Heart left ventricle (tissue), 16 donors: Measurements from ENCODE around the gene RBM38. TPM values are rescaled to one million over a fixed set of nuclear protein-coding genes. Genes with fewer than 3 reads are reported as not detected.
"Not testable (repeated sequence)": the region's sequence is repeated elsewhere in the genome, so short reads cannot be mapped to it uniquely, and the experiment has no call there.

Experiments used
- ATAC-seq, 4 donors: fragments of 200-7000 bp; cut with Tn5 transposase; one replicate each; pipeline ENCODE4 v1.9.1; 2020 to 2022; ENCODE audit warnings: moderate library complexity in 4 of 4, mild to moderate bottlenecking in 3 of 4, moderate number of reproducible peaks in 1 of 4
- DNase-seq, 5 donors: peaks; one replicate each; pipeline ENCODE4 v3.0.0-alpha.2; 2020
- H3K27ac ChIP-seq, 12 donors: fragments of 200-600 bp; sonication (generic) in 4 of 12; one replicate each; pipeline versions ENCODE4 v1.5.0 to v1.8.0; 2016 to 2022; ENCODE audit warnings: mild to moderate bottlenecking in 2 of 12
- H3K27me3 ChIP-seq, 9 donors: fragments of 200-600 bp; sonication (generic) in 2 of 9; one replicate each; pipeline versions ENCODE4 v1.5.1 to v1.8.0; 2016 to 2022; ENCODE audit warnings: mild to moderate bottlenecking in 3 of 9
- H3K36me3 ChIP-seq, 9 donors: fragments of 200-600 bp; sonication (generic) in 2 of 9; one replicate each; pipeline versions ENCODE4 v1.5.0 to v1.8.0; 2018 to 2022; ENCODE audit warnings: mild to moderate bottlenecking in 2 of 9
- H3K4me1 ChIP-seq, 12 donors: fragments of 200-600 bp; sonication (generic) in 4 of 12; one replicate each; pipeline versions ENCODE4 v1.5.0 to v1.8.0; 2016 to 2022; ENCODE audit warnings: mild to moderate bottlenecking in 3 of 12
- H3K4me3 ChIP-seq, 12 donors: fragments of 200-600 bp; sonication (generic) in 4 of 12; one replicate each; pipeline versions ENCODE4 v1.5.0 to v1.8.0; 2017 to 2022; ENCODE audit warnings: mild to moderate bottlenecking in 9 of 12, moderate library complexity in 4 of 12
- H3K9me3 ChIP-seq, 12 donors: fragments of 200-600 bp; sonication (generic) in 4 of 12; one replicate each; pipeline versions ENCODE4 v1.5.0 to v1.8.0; 2016 to 2022; ENCODE audit warnings: mild to moderate bottlenecking in 1 of 12
- POLR2A ChIP-seq, 2 donors: fragments of 450-650 bp; IDR thresholded peaks; one replicate each; pipeline ENCODE4 v1.6.1; 2017; ENCODE audit warnings: antibody characterized with exemption in 2 of 2, mild to moderate bottlenecking in 2 of 2, moderate library complexity in 2 of 2
- WGBS, 4 donors: extraction: QIAGEN DNeasy Blood & Tissue Kit in 2 of 4; methylation state at CpG; one replicate each; pipeline versions ENCODE4 v1.1.5 to v1.1.7; 2013 to 2018; 5-methylcytosine and 5-hydroxymethylcytosine counted together
- intact Hi-C, 10 donors: fragments of 100-400 bp; cut with DNase I; formaldehyde crosslinking; loops; one replicate each; pipeline versions ENCODE4 v1.11.1 to v1.14.2; 2022
- polyA plus RNA-seq, 2 donors: library from polyadenylated mRNA; stranded (reverse); fragments of 200-250 nt; gene quantifications; one replicate each; pipeline ENCODE4 v1.2.3, GENCODE V29; 2013
- total RNA-seq, 9 donors: library from RNA; depleted of rRNA in 2 of 9; stranded (reverse); fragments of >200 nt in 2 of 9; fragmentation: NEBNext Ultra II Directional in 3 of 9; extraction: Animal tissue kit (Norgen Biotek cat#: 25700) in 3 of 9; gene quantifications; one replicate each; pipeline versions ENCODE4 v1.1.0 to v1.2.4, GENCODE V29; 2016 to 2023
- TF ChIP-seq, protein P1 (sequence below), 12 donors: fragments of 200-600 bp; sonication (generic) in 4 of 12; IDR thresholded peaks; one replicate each; pipeline versions ENCODE4 v1.5.0 to v1.8.0; 2018 to 2022; ENCODE audit warnings: antibody characterized with exemption in 12 of 12, mild to moderate bottlenecking in 5 of 12
- donor health status: ischemic (EF 13 %, LVEDD 7.1; RV severe dilation, severe dysfunction).
- donor health status: healthy with polysubstance abuse.
- donor health status: DM: no; HTN: yes; CAD: no.
- donor health status: DM: no; HTN: no; CAD: no.
- donor health status: ischemic (EF 25% LVEDD 6.9; RV normal size, moderate dysfunction).
- donor health status: ischemic (EF 25% LVEDD 5.7; RV mildly dilated, moderate dysfunction).
- donor health status: healthy.
- donor health status: DM: yes; HTN: yes; CAD: no.
- donor health status: ischemic (EF 35%, LVEDD 5.7; RV mildly dilated, moderate dysfunction).
- donor health status: nonischemic (EF 11% LVEDD 7.7; RV severe dilation, severe dysfunction).
- donor health status: DM: yes; HTN: yes; CAD: no.
- donor health status: PGD.
- donor health status: ischemic (EF 29% LVEDD 5.4; RV normal size, mild dysfunction).
- donor health status: nonischemic (EF 23%, LVEDD 6.1; RV moderate dilation, normal function).

RBM38 gene
- total and polyA plus RNA-seq, 11 donors: 45.6 to 112 (median 68.5) TPM

DNA sequence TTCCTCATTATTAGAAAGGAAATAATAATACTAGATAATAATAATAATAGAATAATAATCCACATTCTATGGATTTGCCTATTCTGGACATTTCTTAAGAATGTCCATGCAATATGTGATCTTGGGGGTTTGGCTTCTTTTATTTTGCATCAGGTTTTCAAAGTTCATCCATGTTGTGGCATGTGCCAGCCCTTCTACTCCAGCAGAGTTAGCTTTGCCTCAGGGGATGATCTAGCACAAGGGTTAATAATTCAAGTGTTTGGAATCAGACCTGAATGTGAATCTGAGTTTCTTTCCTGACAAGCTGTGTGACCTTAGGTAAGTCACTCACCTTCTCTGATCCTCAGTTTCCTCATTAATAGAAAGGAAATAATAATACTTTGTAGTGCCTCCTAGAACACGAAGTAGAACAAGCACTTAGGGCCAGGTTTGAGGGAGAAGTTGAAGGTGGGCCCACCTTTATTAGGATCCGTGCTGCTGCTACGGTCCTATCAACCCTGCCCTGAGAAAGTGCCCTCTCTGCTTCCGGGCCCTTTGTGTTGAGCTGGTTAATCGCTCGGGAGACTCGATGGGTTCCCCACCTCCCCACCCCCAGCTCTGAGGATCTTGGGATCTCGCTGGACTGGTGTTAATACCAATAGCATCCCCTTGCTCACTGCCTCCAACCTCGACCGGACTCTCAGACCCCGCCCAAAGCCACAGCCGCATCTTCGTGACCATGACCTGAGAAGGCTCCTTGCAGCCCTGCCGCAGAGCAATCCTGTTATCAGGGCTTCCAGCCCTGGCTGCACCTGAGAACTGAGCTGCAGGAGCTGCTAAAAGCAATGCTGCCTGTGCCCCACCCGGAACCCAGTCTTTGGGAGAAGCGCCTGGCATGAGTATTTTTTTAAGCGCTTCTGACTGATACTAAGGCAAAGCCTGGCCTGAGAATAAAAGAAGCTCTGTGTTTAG is 26.9 kb downstream of the RBM38 start:
- 58 to 72% (median 65%) methylated on average over 17 of the region's 17 CpGs for WGBS, 4 donors
- DNase-seq: no peak
- Histone ChIP-seq H3K27me3 (no peaks in the 10 kb centered on the region), H3K36me3 (no peaks in the 10 kb centered on the region), H3K4me1 (no peaks in the 10 kb centered on the region), H3K27ac (no peak overlapping the region), H3K9me3 (no peaks in the 10 kb centered on the region), H3K4me3 (no peak overlapping the region)
- intact Hi-C loops: no loop called here
- no peak for TF ChIP-seq POLR2A (IDR thresholded peaks at IDR 0.05)
- TF ChIP-seq, protein P1, sequence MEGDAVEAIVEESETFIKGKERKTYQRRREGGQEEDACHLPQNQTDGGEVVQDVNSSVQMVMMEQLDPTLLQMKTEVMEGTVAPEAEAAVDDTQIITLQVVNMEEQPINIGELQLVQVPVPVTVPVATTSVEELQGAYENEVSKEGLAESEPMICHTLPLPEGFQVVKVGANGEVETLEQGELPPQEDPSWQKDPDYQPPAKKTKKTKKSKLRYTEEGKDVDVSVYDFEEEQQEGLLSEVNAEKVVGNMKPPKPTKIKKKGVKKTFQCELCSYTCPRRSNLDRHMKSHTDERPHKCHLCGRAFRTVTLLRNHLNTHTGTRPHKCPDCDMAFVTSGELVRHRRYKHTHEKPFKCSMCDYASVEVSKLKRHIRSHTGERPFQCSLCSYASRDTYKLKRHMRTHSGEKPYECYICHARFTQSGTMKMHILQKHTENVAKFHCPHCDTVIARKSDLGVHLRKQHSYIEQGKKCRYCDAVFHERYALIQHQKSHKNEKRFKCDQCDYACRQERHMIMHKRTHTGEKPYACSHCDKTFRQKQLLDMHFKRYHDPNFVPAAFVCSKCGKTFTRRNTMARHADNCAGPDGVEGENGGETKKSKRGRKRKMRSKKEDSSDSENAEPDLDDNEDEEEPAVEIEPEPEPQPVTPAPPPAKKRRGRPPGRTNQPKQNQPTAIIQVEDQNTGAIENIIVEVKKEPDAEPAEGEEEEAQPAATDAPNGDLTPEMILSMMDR (IDR thresholded peaks at IDR 0.05): no peak
- no peak for ATAC-seq

DNA sequence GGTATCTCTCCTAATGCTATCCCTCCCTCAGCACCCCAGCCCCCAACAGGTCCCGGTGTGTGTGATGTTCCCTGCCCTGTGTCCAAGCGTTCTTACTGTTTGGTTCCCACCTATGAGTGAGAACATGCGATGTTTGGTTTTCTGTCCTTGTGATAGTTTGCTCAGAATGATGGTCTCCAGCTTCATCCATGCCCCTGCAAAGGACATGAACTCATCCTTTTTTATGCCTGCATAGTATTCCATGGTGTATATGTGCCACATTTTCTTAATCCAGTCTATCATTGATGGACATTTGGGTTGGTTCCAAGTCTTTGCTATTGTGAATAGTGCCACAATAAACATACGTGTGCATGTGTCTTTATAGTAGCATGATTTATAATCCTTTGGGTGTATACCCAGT is 28.3 kb downstream of the RBM38 start:
- intact Hi-C loops, H3K4me1 ChIP-seq, H3K9me3 ChIP-seq, H3K36me3 ChIP-seq, H3K4me3 ChIP-seq, ATAC-seq, DNase-seq, H3K27ac ChIP-seq, H3K27me3 ChIP-seq: not testable (repeated sequence)
- WGBS, 4 donors: 90 to 98% (median 97%) methylated on average over 3 to 4 of the region's 4 CpGs

DNA sequence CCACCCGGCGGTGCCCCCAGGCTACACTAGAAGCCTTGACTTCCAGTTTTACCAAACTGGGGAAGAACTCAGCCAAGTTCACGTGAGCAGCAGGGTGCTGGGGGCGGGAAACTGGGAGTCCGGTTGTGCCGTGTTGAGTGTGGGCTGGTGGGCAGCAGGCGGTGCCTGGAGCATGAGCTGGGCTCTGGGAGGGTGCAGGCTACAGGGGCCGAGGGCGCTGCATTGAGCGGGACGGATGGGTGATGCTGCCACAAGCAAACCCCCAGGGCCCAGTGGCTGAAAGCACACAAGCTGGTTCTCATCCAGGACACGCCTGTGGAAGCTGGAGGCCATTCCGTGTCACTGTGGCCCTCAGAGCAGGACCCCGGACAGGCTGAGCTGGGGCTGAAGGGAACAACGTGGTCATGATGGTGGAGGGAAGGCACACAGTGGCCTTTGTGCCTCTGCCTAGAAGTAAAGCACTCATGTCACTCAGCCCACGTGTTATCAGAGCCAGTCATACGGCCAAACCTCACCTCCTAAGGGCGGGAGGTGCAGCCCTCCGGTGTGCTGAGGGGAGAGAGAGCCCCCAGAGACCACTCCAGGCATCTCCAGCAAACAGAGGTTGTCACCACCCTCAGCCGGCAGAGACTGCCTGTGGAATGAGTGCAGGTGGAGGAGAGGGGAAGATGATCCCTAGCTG is 29.5 kb downstream of the RBM38 start:
- Histone ChIP-seq H3K4me3 (no peak overlapping the region), H3K4me1 (peaks cover 0 to 14% (median 0%) of the 10 kb centered on the region in 12 donors), H3K9me3 (no peaks in the 10 kb centered on the region), H3K27me3 (no peaks in the 10 kb centered on the region), H3K36me3 (no peaks in the 10 kb centered on the region), H3K27ac (no peak overlapping the region)
- WGBS, 4 donors: 64 to 77% (median 75%) methylated on average over 18 to 20 of the region's 20 CpGs
- TF ChIP-seq, protein P1 (IDR thresholded peaks at IDR 0.05): no peak
- no peak for TF ChIP-seq POLR2A (IDR thresholded peaks at IDR 0.05)
- DNase-seq: peak in 1 of 5 donors; percentile 45
- ATAC-seq: peak in 3 of 4 donors; percentile 6 to 64 (median 47)
- intact Hi-C loops: no loop called here

DNA sequence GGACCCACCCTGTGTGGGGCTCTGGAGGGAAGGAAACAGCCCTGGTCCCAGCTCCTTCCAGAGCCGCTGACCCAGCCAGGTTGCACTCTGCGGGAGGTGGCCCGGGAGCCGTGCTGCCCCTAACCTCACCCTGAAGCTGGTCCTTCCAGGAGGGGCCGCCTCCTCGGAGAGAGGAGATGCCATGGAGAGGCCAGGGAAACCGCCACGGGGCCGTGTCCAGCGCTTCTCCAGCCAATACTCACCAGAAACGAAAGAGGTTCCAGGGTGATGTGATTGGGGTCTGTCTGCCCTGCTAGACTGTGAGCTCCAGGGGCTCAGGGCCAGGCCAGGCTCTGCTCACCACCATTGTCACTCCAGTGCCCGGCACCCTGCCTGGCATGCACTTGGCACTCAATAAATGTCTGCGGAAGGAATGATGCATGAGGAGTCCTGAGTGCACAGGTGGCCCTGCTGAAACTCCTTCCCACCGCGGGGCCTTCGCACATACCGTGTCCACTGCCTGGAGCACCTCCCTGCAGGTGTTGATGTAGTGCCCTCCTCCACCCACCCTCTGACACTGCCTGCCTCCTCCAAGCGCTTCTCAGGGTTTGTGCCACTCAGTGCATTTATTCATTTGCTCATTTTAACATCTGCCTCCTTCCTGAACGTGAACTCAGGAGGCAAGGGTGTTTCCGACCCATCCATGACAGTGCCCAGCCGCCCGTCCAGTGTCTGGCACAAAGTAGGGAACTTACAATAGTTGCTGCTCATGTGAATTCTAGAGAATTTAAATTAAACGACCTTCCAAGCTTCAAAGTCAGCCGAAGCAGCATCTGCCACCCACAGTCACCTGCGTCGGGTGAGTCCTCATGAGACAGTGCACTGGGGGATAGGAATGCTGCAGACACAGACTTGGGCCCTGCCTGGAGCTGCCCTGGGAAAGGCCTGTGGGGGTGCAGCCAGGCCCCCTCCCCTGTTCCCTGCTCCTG is 30.3 kb downstream of the RBM38 start:
- H3K27me3 ChIP-seq: no peaks in the 10 kb centered on the region
- H3K36me3 ChIP-seq: no peaks in the 10 kb centered on the region
- ATAC-seq: peak in 2 of 4 donors; percentile 14 to 27
- H3K27ac ChIP-seq: no peak overlapping the region
- 76 to 90% (median 86%) methylated on average over 22 to 26 of the region's 26 CpGs for WGBS, 4 donors
- intact Hi-C loops: no loop called here
- H3K4me3 ChIP-seq: no peak overlapping the region
- H3K9me3 ChIP-seq: no peaks in the 10 kb centered on the region
- peaks cover 0 to 16% (median 0%) of the 10 kb centered on the region in 12 donors for H3K4me1 ChIP-seq
- TF ChIP-seq, protein P1 (IDR thresholded peaks at IDR 0.05): no peak
- no peak for TF ChIP-seq POLR2A (IDR thresholded peaks at IDR 0.05)
- peak in 1 of 5 donors; percentile 43 for DNase-seq
